HL-60/S4 treated with phorbol 12-myristate 13-acetate at 8.2 ng/mL for 4 days and 3 days (cell line): ENCODE data around the gene TTC7B.

ENCODE experiments used
- in situ Hi-C: fragments of 300-500 bp; cut with MboI; formaldehyde crosslinking; loops from 2 replicates; pipeline ENCODE4 v1.15.0; 2022; ENCODE audit warnings: low sequenced_read_pairs

Gene TTC7B

DNA sequence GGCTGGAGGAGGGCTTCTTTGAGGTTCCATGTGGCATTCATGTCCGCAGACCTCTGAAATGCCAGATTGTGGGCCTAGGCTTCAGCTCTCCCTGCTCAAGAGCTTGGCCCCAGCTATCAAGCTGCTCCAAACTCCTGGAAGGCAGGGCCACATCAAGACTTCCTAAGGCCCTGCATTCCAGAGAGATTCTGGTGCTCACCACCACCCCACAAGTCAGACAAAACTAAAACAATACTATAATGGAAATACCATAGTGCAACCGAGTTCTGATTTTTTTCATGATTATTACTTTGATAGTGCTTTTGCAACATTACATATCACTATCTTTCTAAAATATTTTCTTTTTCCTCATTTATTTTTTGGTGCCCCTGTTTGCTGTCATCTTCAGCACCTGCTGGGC lies 333.1 kb downstream of the TTC7B start:
- in situ Hi-C loops = no loop called here

GRCh38 chr14:90475298-90475697 lies 340.9 kb downstream of the TTC7B start:
- in situ Hi-C loops = no loop called here
